NB4 (cell line): ENCODE measurements around the gene MIAT.

ENCODE experiments used
- CTCF ChIP-seq: IDR thresholded peaks from one replicate; pipeline ENCODE4 v1.5.1; 2012; ENCODE audit warnings: low read depth, low read length
- MAX ChIP-seq: IDR thresholded peaks from 2 replicates; pipeline ENCODE4 v1.6.1; 2011; ENCODE audit warnings: low read depth, low read length
- POLR2A ChIP-seq: IDR thresholded peaks from 2 replicates; pipeline ENCODE4 v1.6.1; 2011; ENCODE audit warnings: mild to moderate bottlenecking; ENCODE audit not compliant: insufficient read length; ENCODE audit errors: extremely low read depth

- no peak for TF ChIP-seq CTCF
- TF ChIP-seq POLR2A = no peak
- TF ChIP-seq MAX = no peak
Observed at GRCh38 chr22:26709617-26710390, 52.4 kb downstream of the MIAT start.
